Naive thymus-derived CD8-positive, alpha-beta T cell (primary cell): ENCODE data around the gene ALDH1A1. TPM values are rescaled to one million over a fixed set of nuclear protein-coding genes. Genes with fewer than 3 reads are reported as not detected.

ENCODE experiments used
- ATAC-seq, 2 donors: fragments of 150-1000 bp; cut with Tn5 transposase in 1 of 2; sonication (Bioruptor Pico), chemical (Tn5 transposase) in 1 of 2; 1 replicate in 1 of 2; 2 replicates in 1 of 2; pipeline ENCODE4 v1.10.0; 2021; ENCODE audit warnings: mild to moderate bottlenecking in 2 of 2, moderate library complexity in 2 of 2
- POLR2A ChIA-PET: fragments of 350-600 bp; sonication (Branson Sonifier 250); formaldehyde crosslinking; loops from one replicate; lab custom pipeline; 2021; ENCODE audit warnings: antibody characterized with exemption; lab: Charles Lee
- DNase-seq, 10 donors: peaks; one replicate each; pipeline versions ENCODE4 v3.0.0 to v3.0.0-alpha.2; 2020 to 2022
- H3K27ac Mint-ChIP-seq, 10 donors: one replicate each; pipeline ENCODE4 v1.8.0; 2020 to 2022; ENCODE audit warnings: mild to moderate bottlenecking in 10 of 10, mixed read lengths in 10 of 10, moderate library complexity in 4 of 10, inconsistent platforms in 1 of 10
- H3K27me3 Mint-ChIP-seq, 5 donors: one replicate each; pipeline ENCODE4 v1.8.0; 2021 to 2022; ENCODE audit warnings: mixed read lengths in 5 of 5
- H3K36me3 Mint-ChIP-seq, 3 donors: one replicate each; pipeline ENCODE4 v1.8.0; 2020 to 2022; ENCODE audit warnings: mixed read lengths in 3 of 3, mild to moderate bottlenecking in 2 of 3, inconsistent platforms in 1 of 3
- H3K4me1 Mint-ChIP-seq, 4 donors: one replicate each; pipeline ENCODE4 v1.8.0; 2021 to 2022; ENCODE audit warnings: mixed read lengths in 4 of 4
- H3K4me3 Mint-ChIP-seq, 10 donors: one replicate each; pipeline ENCODE4 v1.8.0; 2020 to 2022; ENCODE audit warnings: mild to moderate bottlenecking in 10 of 10, mixed read lengths in 10 of 10, moderate library complexity in 6 of 10, inconsistent platforms in 1 of 10
- H3K9me3 Mint-ChIP-seq, 9 donors: one replicate each; pipeline ENCODE4 v1.8.0; 2020 to 2022; ENCODE audit warnings: mixed read lengths in 9 of 9, mild to moderate bottlenecking in 3 of 9, inconsistent platforms in 1 of 9, moderate library complexity in 1 of 9
- polyA plus RNA-seq, 3 donors: library from polyadenylated mRNA; unstranded; fragments of 300-500 nt; fragmentation: Illumina TruSeq; gene quantifications; one replicate each; pipeline ENCODE4 v1.2.3, GENCODE V29; 2021
- total RNA-seq, 8 experiments: library from RNA in 2 of 8; stranded (reverse) in 2 of 8; gene quantifications; one replicate each; pipeline ENCODE4 v1.2.3 and lab custom pipeline; 2021 to 2026

Gene ALDH1A1
- total and polyA plus RNA-seq, 5 experiments from 2014 or later, result 0.11 to 0.30 (median 0.23) TPM; not detected in 2

- Mint-ChIP-seq H3K27ac (no peak overlapping the region), H3K27me3 (peaks cover 0 to 3% (median 2%) of the 10 kb centered on the region in 5 donors), H3K9me3 (no peaks in the 10 kb centered on the region), H3K4me3 (no peak overlapping the region), H3K4me1 (no peaks in the 10 kb centered on the region), H3K36me3 (no peaks in the 10 kb centered on the region)
- ATAC-seq, result no peak
- POLR2A ChIA-PET, result no interaction called here
- no peak for DNase-seq
Observed at GRCh38 chr9:72933730-72934665, 18.9 kb downstream of the ALDH1A1 start.

- H3K4me3 Mint-ChIP-seq, result no peak overlapping the region
- no peaks in the 10 kb centered on the region for H3K9me3 Mint-ChIP-seq
- H3K36me3 Mint-ChIP-seq, result no peaks in the 10 kb centered on the region
- H3K27ac Mint-ChIP-seq, result no peak overlapping the region
- peaks cover 0 to 3% (median 3%) of the 10 kb centered on the region in 5 donors for H3K27me3 Mint-ChIP-seq
- POLR2A ChIA-PET, result no interaction called here
- DNase-seq, result no peak
- H3K4me1 Mint-ChIP-seq, result no peaks in the 10 kb centered on the region
- no peak for ATAC-seq
Observed at GRCh38 chr9:72932619-72933018, 20.2 kb downstream of the ALDH1A1 start.

GRCh38 chr9:72931897-72932296 lies 21.0 kb downstream of the ALDH1A1 start:
- Mint-ChIP-seq H3K27me3 (peaks cover 0 to 3% (median 3%) of the 10 kb centered on the region in 5 donors), H3K27ac (no peak overlapping the region), H3K4me1 (no peaks in the 10 kb centered on the region)

DNA sequence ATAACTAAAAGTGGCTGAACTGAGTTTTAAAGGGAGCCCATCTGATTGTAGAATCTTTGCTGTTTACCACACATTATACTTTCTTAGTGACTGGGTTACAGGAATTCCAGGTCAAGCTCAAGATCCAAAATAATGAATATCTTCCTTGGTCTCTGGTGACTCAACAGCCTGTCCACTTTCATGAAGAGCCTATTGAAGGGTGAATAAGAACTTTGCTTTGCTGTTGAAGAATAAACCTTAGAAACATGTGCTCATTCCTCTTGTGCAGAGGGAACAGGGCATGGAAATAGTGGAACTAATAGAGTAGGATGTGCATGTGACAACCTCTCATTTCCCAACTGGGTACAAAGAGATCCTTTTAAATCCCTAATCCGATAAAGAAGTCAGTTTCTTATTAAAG lies 21.4 kb downstream of the ALDH1A1 start:
- Mint-ChIP-seq H3K27ac (no peak overlapping the region), H3K27me3 (peaks cover 0 to 3% (median 3%) of the 10 kb centered on the region in 5 donors), H3K4me3 (no peak overlapping the region), H3K4me1 (no peaks in the 10 kb centered on the region), H3K36me3 (no peaks in the 10 kb centered on the region), H3K9me3 (no peaks in the 10 kb centered on the region)
- no peak for DNase-seq
- POLR2A ChIA-PET, result no interaction called here
- ATAC-seq, result no peak

More at GRCh38 chr9:72931897-72932296, 21.0 kb downstream of the ALDH1A1 start:
- POLR2A ChIA-PET, result no interaction called here
- Mint-ChIP-seq H3K9me3 (no peaks in the 10 kb centered on the region), H3K36me3 (no peaks in the 10 kb centered on the region), H3K4me3 (no peak overlapping the region)
- ATAC-seq, result no peak
- no peak for DNase-seq

- POLR2A ChIA-PET, result no interaction called here
- Mint-ChIP-seq H3K4me1 (no peaks in the 10 kb centered on the region), H3K27me3 (peaks cover 0 to 3% (median 3%) of the 10 kb centered on the region in 5 donors), H3K27ac (no peak overlapping the region), H3K36me3 (no peaks in the 10 kb centered on the region), H3K9me3 (no peaks in the 10 kb centered on the region), H3K4me3 (no peak overlapping the region)
- DNase-seq, result no peak
- no peak for ATAC-seq
Observed at GRCh38 chr9:72930828-72931227, 22.0 kb downstream of the ALDH1A1 start.

DNA sequence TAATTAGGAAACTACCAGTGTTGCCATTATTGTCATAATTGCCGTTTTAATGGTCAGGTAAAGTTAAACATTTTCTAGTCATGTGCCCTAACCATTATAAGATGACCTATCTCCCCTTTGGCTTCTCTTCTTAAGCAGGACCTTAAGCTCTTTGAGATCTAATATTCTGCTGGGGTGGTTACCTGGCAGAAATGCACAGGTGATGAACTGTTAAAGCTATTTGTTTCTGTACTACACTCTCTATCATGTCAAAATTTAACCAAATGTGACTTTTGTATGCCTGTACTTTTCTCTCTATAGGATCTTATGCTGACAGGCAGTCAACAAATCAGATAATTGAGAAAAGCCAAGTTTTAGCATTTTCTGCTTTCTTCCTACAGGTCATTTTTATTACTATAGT lies 23.3 kb downstream of the ALDH1A1 start:
- POLR2A ChIA-PET, result no interaction called here

DNA sequence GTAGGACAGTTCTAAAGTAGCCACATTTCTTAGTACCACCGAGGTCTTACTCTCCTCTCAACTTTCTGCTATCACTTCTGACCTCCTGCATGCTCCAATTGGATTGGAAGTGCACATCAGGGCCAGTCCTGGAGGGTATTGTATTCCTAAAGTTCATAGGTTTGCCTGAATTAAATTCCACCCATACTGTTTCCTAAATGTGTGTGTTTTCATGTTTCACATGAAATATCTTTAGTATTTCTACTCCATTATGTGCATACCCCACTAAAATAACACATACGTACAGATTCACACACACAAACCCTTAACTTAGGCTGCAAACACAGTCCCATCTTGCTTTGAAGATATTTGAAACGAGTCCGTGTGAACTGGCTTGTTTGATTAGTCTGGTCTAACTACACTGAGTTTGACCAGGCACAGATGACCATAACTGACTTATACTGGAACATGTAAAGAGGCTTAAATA lies 24.8 kb downstream of the ALDH1A1 start:
- no peaks in the 10 kb centered on the region for H3K36me3 Mint-ChIP-seq
- peaks cover 0 to 3% (median 3%) of the 10 kb centered on the region in 5 donors for H3K27me3 Mint-ChIP-seq

More for the DNA sequence above, 23.3 kb downstream of the ALDH1A1 start:
- no peaks in the 10 kb centered on the region for H3K4me1 Mint-ChIP-seq
- H3K4me3 Mint-ChIP-seq, result no peak overlapping the region
- no peaks in the 10 kb centered on the region for H3K36me3 Mint-ChIP-seq
- H3K27me3 Mint-ChIP-seq, result peaks cover 0 to 3% (median 3%) of the 10 kb centered on the region in 5 donors
- ATAC-seq (no peak), DNase-seq (no peak)
- H3K27ac Mint-ChIP-seq, result no peak overlapping the region
- no peaks in the 10 kb centered on the region for H3K9me3 Mint-ChIP-seq

GRCh38 chr9:72926506-72926905 lies 26.3 kb downstream of the ALDH1A1 start:
- H3K27me3 Mint-ChIP-seq, result peaks cover 0 to 9% (median 4%) of the 10 kb centered on the region in 5 donors
- H3K4me3 Mint-ChIP-seq, result no peak overlapping the region
- DNase-seq, result no peak
- H3K9me3 Mint-ChIP-seq, result no peaks in the 10 kb centered on the region
- H3K36me3 Mint-ChIP-seq, result no peaks in the 10 kb centered on the region
- no peaks in the 10 kb centered on the region for H3K4me1 Mint-ChIP-seq
- POLR2A ChIA-PET, result no interaction called here
- no peak for ATAC-seq
- no peak overlapping the region for H3K27ac Mint-ChIP-seq

More for the DNA sequence above, 24.8 kb downstream of the ALDH1A1 start:
- H3K27ac Mint-ChIP-seq, result no peak overlapping the region
- ATAC-seq (no peak), DNase-seq (no peak)
- no peaks in the 10 kb centered on the region for H3K9me3 Mint-ChIP-seq
- H3K4me3 Mint-ChIP-seq, result no peak overlapping the region
- POLR2A ChIA-PET, result no interaction called here
- H3K4me1 Mint-ChIP-seq, result no peaks in the 10 kb centered on the region

GRCh38 chr9:72925891-72926290 lies 27.0 kb downstream of the ALDH1A1 start:
- H3K9me3 Mint-ChIP-seq, result no peaks in the 10 kb centered on the region
- H3K27ac Mint-ChIP-seq, result no peak overlapping the region
- no peaks in the 10 kb centered on the region for H3K4me1 Mint-ChIP-seq
- POLR2A ChIA-PET, result no interaction called here
- H3K27me3 Mint-ChIP-seq, result peaks cover 0 to 9% (median 4%) of the 10 kb centered on the region in 5 donors
- no peak for ATAC-seq
- no peak overlapping the region for H3K4me3 Mint-ChIP-seq
- no peaks in the 10 kb centered on the region for H3K36me3 Mint-ChIP-seq
- DNase-seq, result no peak

- Mint-ChIP-seq H3K4me3 (no peak overlapping the region), H3K36me3 (no peaks in the 10 kb centered on the region), H3K4me1 (no peaks in the 10 kb centered on the region), H3K27me3 (peaks cover 0 to 9% (median 4%) of the 10 kb centered on the region in 5 donors), H3K27ac (no peak overlapping the region), H3K9me3 (no peaks in the 10 kb centered on the region)
- POLR2A ChIA-PET, result no interaction called here
- ATAC-seq (no peak), DNase-seq (no peak)
Observed at GRCh38 chr9:72925126-72925789, 27.6 kb downstream of the ALDH1A1 start.

GRCh38 chr9:72924154-72924790 lies 28.6 kb downstream of the ALDH1A1 start:
- H3K9me3 Mint-ChIP-seq, result no peaks in the 10 kb centered on the region
- no peaks in the 10 kb centered on the region for H3K36me3 Mint-ChIP-seq
- no peak overlapping the region for H3K4me3 Mint-ChIP-seq
- DNase-seq (no peak), ATAC-seq (no peak)
- H3K27ac Mint-ChIP-seq, result no peak overlapping the region
- H3K27me3 Mint-ChIP-seq, result peaks cover 0 to 9% (median 4%) of the 10 kb centered on the region in 5 donors
- no peaks in the 10 kb centered on the region for H3K4me1 Mint-ChIP-seq
- POLR2A ChIA-PET, result no interaction called here

GRCh38 chr9:72923077-72923476 lies 29.8 kb downstream of the ALDH1A1 start:
- Mint-ChIP-seq H3K27me3 (peaks cover 0 to 9% (median 6%) of the 10 kb centered on the region in 5 donors), H3K36me3 (no peaks in the 10 kb centered on the region), H3K4me3 (no peak overlapping the region), H3K4me1 (no peaks in the 10 kb centered on the region), H3K9me3 (no peaks in the 10 kb centered on the region), H3K27ac (no peak overlapping the region)
- POLR2A ChIA-PET, result no interaction called here
- ATAC-seq (no peak), DNase-seq (no peak)
